Liver (tissue), 3 donors: Measurements from ENCODE around the gene RPS28.

Experiments used
- CTCF ChIP-seq: fragments of 150-350 bp; IDR thresholded peaks from 2 replicates; pipeline ENCODE4 v1.5.1; 2017; ENCODE audit warnings: improper control_type of control experiment, low read depth, low read length; ENCODE audit not compliant: missing input control
- EGR1 ChIP-seq, 2 donors: IDR thresholded peaks; 2 replicates each; pipeline ENCODE4 v1.6.1; 2016 to 2018; ENCODE audit warnings: antibody characterized with exemption in 2 of 2, low read depth in 2 of 2
- FOXA1 ChIP-seq: IDR thresholded peaks from 2 replicates; pipeline ENCODE4 v1.6.1; 2016; ENCODE audit warnings: antibody characterized with exemption
- GABPA ChIP-seq, 2 donors: IDR thresholded peaks in 1 of 2; conservative IDR thresholded peaks in 1 of 2; 2 replicates each; pipeline ENCODE4 v1.6.1; 2016; ENCODE audit warnings: antibody characterized with exemption in 2 of 2, mild to moderate bottlenecking in 1 of 2, moderate library complexity in 1 of 2
- HNF4A ChIP-seq, 2 donors: conservative IDR thresholded peaks; 2 replicates each; pipeline ENCODE4 v1.6.1; 2016; ENCODE audit warnings: antibody characterized with exemption in 2 of 2, mild to moderate bottlenecking in 2 of 2
- JUND ChIP-seq, 2 donors: IDR thresholded peaks; 2 replicates each; pipeline ENCODE4 v1.6.1; 2016; ENCODE audit warnings: antibody characterized with exemption in 2 of 2
- RAD21 ChIP-seq, 2 donors: IDR thresholded peaks; 2 replicates each; pipeline ENCODE4 v1.6.1; 2016; ENCODE audit warnings: antibody characterized with exemption in 2 of 2, mild to moderate bottlenecking in 2 of 2
- REST ChIP-seq: IDR thresholded peaks from 2 replicates; pipeline ENCODE4 v1.6.1; 2016; ENCODE audit warnings: antibody characterized with exemption, mild to moderate bottlenecking
- SP1 ChIP-seq: IDR thresholded peaks from 2 replicates; pipeline ENCODE4 v1.6.1; 2018; ENCODE audit warnings: antibody characterized with exemption, mild to moderate bottlenecking
- TAF1 ChIP-seq: conservative IDR thresholded peaks from 2 replicates; pipeline ENCODE4 v1.6.1; 2016; ENCODE audit warnings: antibody characterized with exemption, mild to moderate bottlenecking
- YY1 ChIP-seq: IDR thresholded peaks from 2 replicates; pipeline ENCODE4 v1.6.1; 2016; ENCODE audit warnings: antibody characterized with exemption, mild to moderate bottlenecking
- TF ChIP-seq, protein P1 (sequence below): IDR thresholded peaks from 2 replicates; pipeline ENCODE4 v1.6.1; 2016; ENCODE audit warnings: antibody characterized with exemption
- TF ChIP-seq, protein P2 (sequence below): IDR thresholded peaks from 2 replicates; pipeline ENCODE4 v1.6.1; 2016; ENCODE audit warnings: antibody characterized with exemption
- TF ChIP-seq, protein P3 (sequence below): IDR thresholded peaks from 2 replicates; pipeline ENCODE4 v1.6.1; 2016; ENCODE audit warnings: antibody characterized with exemption
- donor health status: healthy.
- donor health status: healthy.

GRCh38 chr19:8342684-8343482 lies 21.6 kb downstream of the RPS28 start, which contains the start of gene KANK3:
- TF ChIP-seq, protein P1, sequence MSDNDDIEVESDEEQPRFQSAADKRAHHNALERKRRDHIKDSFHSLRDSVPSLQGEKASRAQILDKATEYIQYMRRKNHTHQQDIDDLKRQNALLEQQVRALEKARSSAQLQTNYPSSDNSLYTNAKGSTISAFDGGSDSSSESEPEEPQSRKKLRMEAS: no peak
- TF ChIP-seq RAD21 (IDR thresholded peaks at IDR 0.05) (peak in 1 of 2 donors; percentile 48), TAF1 (no peak), CTCF (peak; percentile 8), SP1 (peak; percentile 79), YY1 (no peak), EGR1 (IDR thresholded peaks at IDR 0.05; ENCODE audit: low read depth in 2 of 2) (no peak), REST (peak; percentile 22), GABPA (IDR thresholded peaks at IDR 0.05 in 1 of 2, conservative IDR thresholded peaks at IDR 0.05 in 1 of 2) (no peak), FOXA1 (no peak), HNF4A (conservative IDR thresholded peaks at IDR 0.05) (peak in 1 of 2 donors; percentile 13), JUND (IDR thresholded peaks at IDR 0.05) (no peak)
- TF ChIP-seq, protein P2, sequence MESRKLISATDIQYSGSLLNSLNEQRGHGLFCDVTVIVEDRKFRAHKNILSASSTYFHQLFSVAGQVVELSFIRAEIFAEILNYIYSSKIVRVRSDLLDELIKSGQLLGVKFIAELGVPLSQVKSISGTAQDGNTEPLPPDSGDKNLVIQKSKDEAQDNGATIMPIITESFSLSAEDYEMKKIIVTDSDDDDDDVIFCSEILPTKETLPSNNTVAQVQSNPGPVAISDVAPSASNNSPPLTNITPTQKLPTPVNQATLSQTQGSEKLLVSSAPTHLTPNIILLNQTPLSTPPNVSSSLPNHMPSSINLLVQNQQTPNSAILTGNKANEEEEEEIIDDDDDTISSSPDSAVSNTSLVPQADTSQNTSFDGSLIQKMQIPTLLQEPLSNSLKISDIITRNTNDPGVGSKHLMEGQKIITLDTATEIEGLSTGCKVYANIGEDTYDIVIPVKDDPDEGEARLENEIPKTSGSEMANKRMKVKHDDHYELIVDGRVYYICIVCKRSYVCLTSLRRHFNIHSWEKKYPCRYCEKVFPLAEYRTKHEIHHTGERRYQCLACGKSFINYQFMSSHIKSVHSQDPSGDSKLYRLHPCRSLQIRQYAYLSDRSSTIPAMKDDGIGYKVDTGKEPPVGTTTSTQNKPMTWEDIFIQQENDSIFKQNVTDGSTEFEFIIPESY: no peak
- TF ChIP-seq, protein P3, sequence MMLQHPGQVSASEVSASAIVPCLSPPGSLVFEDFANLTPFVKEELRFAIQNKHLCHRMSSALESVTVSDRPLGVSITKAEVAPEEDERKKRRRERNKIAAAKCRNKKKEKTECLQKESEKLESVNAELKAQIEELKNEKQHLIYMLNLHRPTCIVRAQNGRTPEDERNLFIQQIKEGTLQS: no peak
